RPMI7951 (cell line): Measurements from ENCODE around the gene SGK1. TPM values are rescaled to one million over a fixed set of nuclear protein-coding genes. Genes with fewer than 3 reads are reported as not detected.
"Not testable (repeated sequence)": the region's sequence is repeated elsewhere in the genome, so short reads cannot be mapped to it uniquely, and the experiment has no call there.

Experiments used
- DNase-seq: peaks from one replicate; pipeline ENCODE4 v3.0.0-alpha.2; 2012; ENCODE audit warnings: low read depth
- total RNA-seq: library from RNA; depleted of rRNA; stranded (reverse); fragments of >200 nt; shearing (Covaris generic); gene quantifications from 2 replicates; pipeline ENCODE4 v1.2.3, GENCODE V29; 2014

Gene SGK1
- total RNA-seq, 1 experiment from 2014 or later: 118 TPM

- no peak for DNase-seq
These were observed 127.0 kb downstream of the SGK1 start for GRCh38 chr6:134190883-134191282.

- no peak for DNase-seq
These were observed 130.2 kb downstream of the SGK1 start for GRCh38 chr6:134187751-134188150.

GRCh38 chr6:134187154-134187553 lies 130.8 kb downstream of the SGK1 start:
- no peak for DNase-seq

- no peak for DNase-seq
These were observed 131.6 kb downstream of the SGK1 start for GRCh38 chr6:134186355-134186754.

GRCh38 chr6:134185277-134185676 lies 132.6 kb downstream of the SGK1 start:
- no peak for DNase-seq

GRCh38 chr6:134183844-134184243 lies 134.1 kb downstream of the SGK1 start:
- no peak for DNase-seq

- no peak for DNase-seq
These were observed 135.4 kb downstream of the SGK1 start for GRCh38 chr6:134182528-134182927.

- not testable (repeated sequence) for DNase-seq
These were observed 136.2 kb downstream of the SGK1 start for GRCh38 chr6:134181726-134182125.

GRCh38 chr6:134181251-134181650 lies 136.7 kb downstream of the SGK1 start:
- not testable (repeated sequence) for DNase-seq

GRCh38 chr6:134180540-134180939 lies 137.4 kb downstream of the SGK1 start:
- not testable (repeated sequence) for DNase-seq

GRCh38 chr6:134178161-134179044 lies 139.5 kb downstream of the SGK1 start:
- DNase-seq: peak; percentile 95

- peak; percentile 73 for DNase-seq
These were observed 140.2 kb downstream of the SGK1 start for GRCh38 chr6:134177753-134178160.

- DNase-seq: no peak
These were observed 140.7 kb downstream of the SGK1 start for GRCh38 chr6:134177236-134177635.

GRCh38 chr6:134176264-134176975 lies 141.5 kb downstream of the SGK1 start:
- peak; percentile 65 for DNase-seq

GRCh38 chr6:134175532-134176263 lies 142.2 kb downstream of the SGK1 start:
- peak; percentile 87 for DNase-seq

- DNase-seq: peak; percentile 89
These were observed 143.0 kb downstream of the SGK1 start for GRCh38 chr6:134174672-134175531.

GRCh38 chr6:134173936-134174671 lies 143.8 kb downstream of the SGK1 start:
- DNase-seq: peak; percentile 84

- no peak for DNase-seq
These were observed 144.6 kb downstream of the SGK1 start for GRCh38 chr6:134173366-134173725.

- DNase-seq: no peak
These were observed 145.1 kb downstream of the SGK1 start for GRCh38 chr6:134172706-134173365.
